HEK293T (cell line): ENCODE results near the gene PHF10.
A peak's percentile ranks its signal among the peaks of the same experiment; 100 is the strongest.

Experiments
- BHLHE40 ChIP-seq: fragments of 450-650 bp; IDR thresholded peaks from 2 replicates; pipeline ENCODE4 v1.6.1; 2016; ENCODE audit warnings: mild to moderate bottlenecking, moderate library complexity, borderline replicate concordance
- FOXM1 ChIP-seq: fragments of 450-650 bp; IDR thresholded peaks from 2 replicates; pipeline ENCODE4 v1.6.1; 2017; ENCODE audit warnings: mild to moderate bottlenecking, borderline replicate concordance
- TF ChIP-seq, protein P1 (sequence below): fragments of 450-650 bp; IDR thresholded peaks from 2 replicates; pipeline ENCODE4 v1.6.1; 2016

GRCh38 chr6:169723991-169724493 lies 258 bp downstream of the PHF10 start:
- TF ChIP-seq FOXM1 (peak; percentile 46; the same call in 1 of the 2 replicates), BHLHE40 (no peak)
- TF ChIP-seq, protein P1, sequence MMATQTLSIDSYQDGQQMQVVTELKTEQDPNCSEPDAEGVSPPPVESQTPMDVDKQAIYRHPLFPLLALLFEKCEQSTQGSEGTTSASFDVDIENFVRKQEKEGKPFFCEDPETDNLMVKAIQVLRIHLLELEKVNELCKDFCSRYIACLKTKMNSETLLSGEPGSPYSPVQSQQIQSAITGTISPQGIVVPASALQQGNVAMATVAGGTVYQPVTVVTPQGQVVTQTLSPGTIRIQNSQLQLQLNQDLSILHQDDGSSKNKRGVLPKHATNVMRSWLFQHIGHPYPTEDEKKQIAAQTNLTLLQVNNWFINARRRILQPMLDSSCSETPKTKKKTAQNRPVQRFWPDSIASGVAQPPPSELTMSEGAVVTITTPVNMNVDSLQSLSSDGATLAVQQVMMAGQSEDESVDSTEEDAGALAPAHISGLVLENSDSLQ = no peak
